Glutamatergic neuron (in vitro differentiated cells): Measurements from ENCODE around the gene TIPRL. TPM values are rescaled to one million over a fixed set of nuclear protein-coding genes. Genes with fewer than 3 reads are reported as not detected.

ENCODE experiments used
- DNase-seq: peaks from one replicate; pipeline ENCODE4 v3.0.0; 2022
- H3K27ac Mint-ChIP-seq: one replicate; pipeline ENCODE4 v1.8.0; 2020; ENCODE audit warnings: mild to moderate bottlenecking, mixed read lengths, inconsistent platforms; ENCODE audit not compliant: unreplicated experiment
- H3K27me3 Mint-ChIP-seq: one replicate; pipeline ENCODE4 v1.8.0; 2020; ENCODE audit warnings: mild to moderate bottlenecking, moderate library complexity, mixed read lengths, inconsistent platforms; ENCODE audit not compliant: unreplicated experiment
- H3K36me3 Mint-ChIP-seq: one replicate; pipeline ENCODE4 v1.8.0; 2020; ENCODE audit warnings: mild to moderate bottlenecking, mixed read lengths, inconsistent platforms; ENCODE audit not compliant: unreplicated experiment
- H3K4me1 Mint-ChIP-seq: one replicate; pipeline ENCODE4 v1.8.0; 2020; ENCODE audit warnings: mild to moderate bottlenecking, low read depth, mixed read lengths, inconsistent platforms; ENCODE audit not compliant: unreplicated experiment
- H3K4me3 Mint-ChIP-seq: one replicate; pipeline ENCODE4 v1.8.0; 2020; ENCODE audit warnings: mild to moderate bottlenecking, mixed read lengths, inconsistent platforms; ENCODE audit not compliant: unreplicated experiment
- H3K9me3 Mint-ChIP-seq: one replicate; pipeline ENCODE4 v1.8.0; 2020; ENCODE audit warnings: mild to moderate bottlenecking, moderate library complexity, mixed read lengths, inconsistent platforms; ENCODE audit not compliant: unreplicated experiment
- total RNA-seq: library from RNA; stranded (reverse); fragmentation: NEBNext Ultra II Directional; extraction: Animal tissue kit (Norgen Biotek cat#: 25700); gene quantifications from one replicate; pipeline ENCODE4 v1.2.1, GENCODE V29; 2021; ENCODE audit not compliant: unreplicated experiment
- TF ChIP-seq, protein P1 (sequence below): fragments of 200-600 bp; sonication (generic); IDR thresholded peaks from one replicate; pipeline ENCODE4 v1.5.0; 2021; ENCODE audit not compliant: partially characterized antibody, unreplicated experiment

Gene TIPRL
- total RNA-seq, 1 donor from 2014 or later, result 27.8 TPM

DNA sequence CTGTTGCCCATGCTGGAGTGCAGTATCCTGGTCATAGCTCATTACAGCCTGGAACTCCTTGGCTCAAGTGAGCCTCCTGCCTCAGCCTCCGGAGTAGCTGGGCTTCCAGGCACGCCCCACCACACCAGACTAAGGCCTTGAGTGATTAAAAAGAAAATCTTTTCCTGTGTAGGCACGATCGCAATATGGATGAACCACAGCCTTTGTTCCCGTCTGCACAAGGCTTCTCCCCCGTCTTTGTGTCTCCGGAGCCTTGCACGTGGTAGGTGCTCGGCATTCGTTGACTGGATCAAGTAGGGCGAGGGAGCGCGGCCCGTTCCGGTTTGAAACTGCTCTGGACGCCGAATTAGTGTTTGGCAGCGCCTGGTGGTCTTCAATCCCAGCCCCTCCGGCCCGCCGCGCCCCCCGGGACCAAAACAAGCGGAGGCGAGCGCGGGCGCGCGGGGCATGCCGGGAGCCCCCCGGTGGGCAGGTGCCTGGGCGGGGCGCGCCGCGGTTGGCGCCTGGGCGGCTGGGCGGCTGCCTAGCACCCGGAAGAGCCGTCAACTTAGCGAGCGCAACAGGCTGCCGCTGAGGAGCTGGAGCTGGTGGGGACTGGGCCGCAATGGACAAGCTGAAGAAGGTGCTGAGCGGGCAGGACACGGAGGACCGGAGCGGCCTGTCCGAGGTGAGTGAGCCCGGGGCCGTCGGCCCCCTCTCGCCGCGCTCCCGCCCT lies 46.9 kb downstream of the TIPRL start, which contains the start of gene SFT2D2:
Gene SFT2D2 (plus strand): TSS at position 529 of the 715 bp plus-strand sequence. CDS start 76 bp downstream, at position 605.
- peak; percentile 87 for DNase-seq
- TF ChIP-seq, protein P1, sequence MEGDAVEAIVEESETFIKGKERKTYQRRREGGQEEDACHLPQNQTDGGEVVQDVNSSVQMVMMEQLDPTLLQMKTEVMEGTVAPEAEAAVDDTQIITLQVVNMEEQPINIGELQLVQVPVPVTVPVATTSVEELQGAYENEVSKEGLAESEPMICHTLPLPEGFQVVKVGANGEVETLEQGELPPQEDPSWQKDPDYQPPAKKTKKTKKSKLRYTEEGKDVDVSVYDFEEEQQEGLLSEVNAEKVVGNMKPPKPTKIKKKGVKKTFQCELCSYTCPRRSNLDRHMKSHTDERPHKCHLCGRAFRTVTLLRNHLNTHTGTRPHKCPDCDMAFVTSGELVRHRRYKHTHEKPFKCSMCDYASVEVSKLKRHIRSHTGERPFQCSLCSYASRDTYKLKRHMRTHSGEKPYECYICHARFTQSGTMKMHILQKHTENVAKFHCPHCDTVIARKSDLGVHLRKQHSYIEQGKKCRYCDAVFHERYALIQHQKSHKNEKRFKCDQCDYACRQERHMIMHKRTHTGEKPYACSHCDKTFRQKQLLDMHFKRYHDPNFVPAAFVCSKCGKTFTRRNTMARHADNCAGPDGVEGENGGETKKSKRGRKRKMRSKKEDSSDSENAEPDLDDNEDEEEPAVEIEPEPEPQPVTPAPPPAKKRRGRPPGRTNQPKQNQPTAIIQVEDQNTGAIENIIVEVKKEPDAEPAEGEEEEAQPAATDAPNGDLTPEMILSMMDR, result no peak
- no peaks in the 10 kb centered on the region for H3K4me1 Mint-ChIP-seq
- no peaks in the 10 kb centered on the region for H3K36me3 Mint-ChIP-seq
- H3K9me3 Mint-ChIP-seq, result peaks cover 2% of the 10 kb centered on the region
- no peaks in the 10 kb centered on the region for H3K27me3 Mint-ChIP-seq
- peak within 1 kb of the TSS; percentile 95 for H3K4me3 Mint-ChIP-seq
- H3K27ac Mint-ChIP-seq, result peak within 1 kb of the TSS; percentile 89

DNA sequence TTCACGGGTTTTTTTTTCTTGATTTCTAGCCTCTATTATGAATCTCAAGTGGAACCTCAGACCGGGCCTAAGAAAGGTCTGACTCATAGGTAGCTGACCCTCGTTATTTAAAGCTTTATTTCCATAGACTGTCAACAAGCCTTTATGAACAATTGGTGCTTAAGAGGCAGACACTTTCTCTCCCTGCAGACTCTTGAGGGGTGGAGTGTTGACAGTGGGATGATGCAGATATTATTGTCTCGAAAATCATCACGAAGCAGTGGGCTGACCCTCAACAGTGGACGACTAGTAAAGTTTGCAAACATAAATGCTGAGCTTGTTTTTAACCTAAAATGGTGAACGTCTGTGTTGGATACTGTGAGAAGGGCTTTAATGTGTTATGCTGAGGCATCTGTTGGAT lies 48.9 kb downstream of the TIPRL start:
- peaks cover 2% of the 10 kb centered on the region for H3K9me3 Mint-ChIP-seq
- peak overlapping the region; percentile 95 for H3K4me3 Mint-ChIP-seq
- H3K4me1 Mint-ChIP-seq, result no peaks in the 10 kb centered on the region
- no peak overlapping the region for H3K27ac Mint-ChIP-seq
- DNase-seq, result no peak
- H3K27me3 Mint-ChIP-seq, result peaks cover 2% of the 10 kb centered on the region
- H3K36me3 Mint-ChIP-seq, result no peaks in the 10 kb centered on the region
- TF ChIP-seq, protein P1, result no peak

DNA sequence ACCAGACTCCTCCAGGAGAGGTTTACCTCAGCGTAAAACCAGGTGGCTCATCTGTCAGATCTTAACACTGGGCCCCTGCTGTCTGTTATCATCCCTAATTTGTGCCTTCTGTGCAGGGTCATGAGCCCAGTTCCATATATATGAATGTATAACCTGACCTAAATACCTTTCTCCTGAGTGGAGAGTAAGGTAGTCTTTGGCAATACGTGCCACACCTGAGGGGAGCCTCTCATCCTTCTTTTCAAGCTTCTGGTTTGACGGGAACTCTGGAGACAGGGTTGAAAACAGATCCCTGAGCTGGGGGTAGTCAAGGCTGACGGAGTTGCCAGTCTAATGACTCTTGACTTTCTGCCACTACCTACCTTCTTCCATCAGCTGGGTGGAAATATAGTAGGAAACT lies 51.1 kb downstream of the TIPRL start:
- no peaks in the 10 kb centered on the region for H3K4me1 Mint-ChIP-seq
- H3K4me3 Mint-ChIP-seq, result no peak overlapping the region
- H3K27me3 Mint-ChIP-seq, result peaks cover 3% of the 10 kb centered on the region
- H3K36me3 Mint-ChIP-seq, result no peaks in the 10 kb centered on the region
- no peak overlapping the region for H3K27ac Mint-ChIP-seq
- DNase-seq, result no peak
- TF ChIP-seq, protein P1, result no peak
- peaks cover 2% of the 10 kb centered on the region for H3K9me3 Mint-ChIP-seq

- Mint-ChIP-seq H3K27me3 (peaks cover 3% of the 10 kb centered on the region), H3K27ac (no peak overlapping the region), H3K9me3 (peaks cover 2% of the 10 kb centered on the region), H3K4me1 (no peaks in the 10 kb centered on the region), H3K36me3 (no peaks in the 10 kb centered on the region), H3K4me3 (no peak overlapping the region)
- TF ChIP-seq, protein P1, result no peak
- DNase-seq, result no peak
Observed at GRCh38 chr1:168230709-168231108, 51.9 kb downstream of the TIPRL start.

DNA sequence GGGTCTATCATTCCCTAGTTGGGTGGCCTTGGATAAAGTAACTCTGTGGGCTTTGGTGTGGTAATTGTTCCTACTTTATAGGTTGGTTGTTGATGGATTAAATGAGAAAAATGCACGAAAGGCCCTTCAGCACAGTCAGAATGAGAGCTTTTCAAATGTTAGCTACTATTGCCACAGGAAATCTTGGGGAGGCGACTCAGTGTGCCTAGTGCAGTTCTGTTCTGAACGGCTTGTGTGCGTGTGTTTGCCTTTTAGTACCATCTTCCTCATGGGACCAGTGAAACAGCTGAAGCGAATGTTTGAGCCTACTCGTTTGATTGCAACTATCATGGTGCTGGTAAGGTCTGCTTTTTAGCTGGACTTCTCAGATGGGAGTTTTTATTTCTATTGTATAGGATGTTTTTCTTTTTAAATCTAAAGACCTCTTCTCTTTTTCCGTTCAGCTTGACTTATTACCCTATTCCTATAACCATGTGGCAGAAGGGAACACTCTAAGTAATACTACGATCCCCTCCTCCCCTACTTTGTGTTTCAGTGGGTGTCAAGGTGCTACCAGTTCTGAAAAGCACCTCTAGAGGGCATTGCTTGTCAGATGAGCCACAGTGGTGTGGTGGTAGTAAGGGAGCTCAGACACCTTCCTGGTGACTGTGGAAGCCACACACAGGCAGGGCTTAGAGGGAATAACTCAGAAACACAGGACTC lies 56.2 kb downstream of the TIPRL start:
- H3K4me3 Mint-ChIP-seq, result no peak overlapping the region
- peaks cover 3% of the 10 kb centered on the region for H3K27me3 Mint-ChIP-seq
- no peaks in the 10 kb centered on the region for H3K4me1 Mint-ChIP-seq
- H3K9me3 Mint-ChIP-seq, result no peaks in the 10 kb centered on the region
- no peak overlapping the region for H3K27ac Mint-ChIP-seq
- TF ChIP-seq, protein P1, result peak; percentile 46
- H3K36me3 Mint-ChIP-seq, result no peaks in the 10 kb centered on the region
- DNase-seq, result peak; percentile 27
